Loucy (cell line): ENCODE data around the gene KYAT1.

ENCODE experiments used
- H2AFZ ChIP-seq: fragments of 200-600 bp; sonication (generic); 2 replicates; pipeline ENCODE4 v1.6.0; 2016; ENCODE audit warnings: antibody characterized with exemption, mild to moderate bottlenecking, low read length, moderate library complexity
- H3F3A ChIP-seq: fragments of 200-600 bp; 2 replicates; pipeline ENCODE4 v1.6.0; 2016; ENCODE audit warnings: antibody characterized with exemption, low read depth, mild to moderate bottlenecking
- H3K27me3 ChIP-seq: fragments of 200-600 bp; sonication (generic); 2 replicates; pipeline ENCODE4 v1.6.1; 2014; ENCODE audit warnings: low read length, mild to moderate bottlenecking; ENCODE audit not compliant: insufficient read depth, poor library complexity, severe bottlenecking
- H3K36me3 ChIP-seq: fragments of 200-600 bp; sonication (generic); 2 replicates; pipeline ENCODE4 v1.6.1; 2016; ENCODE audit warnings: low read length; ENCODE audit not compliant: insufficient read depth
- H3K4me1 ChIP-seq: fragments of 200-600 bp; sonication (generic); 2 replicates; pipeline ENCODE4 v1.5.1; 2014; ENCODE audit warnings: low read length, mild to moderate bottlenecking; ENCODE audit not compliant: insufficient read depth, poor library complexity, severe bottlenecking
- H3K4me2 ChIP-seq: fragments of 200-600 bp; sonication (generic); 2 replicates; pipeline ENCODE4 v1.6.0; 2014; ENCODE audit warnings: antibody characterized with exemption, low read length, low read depth, mild to moderate bottlenecking; ENCODE audit not compliant: poor library complexity, severe bottlenecking
- H3K4me3 ChIP-seq: fragments of 200-600 bp; sonication (generic); 2 replicates; pipeline ENCODE4 v1.5.1; 2014; ENCODE audit warnings: low read length, mild to moderate bottlenecking, mixed read lengths; ENCODE audit not compliant: poor library complexity, severe bottlenecking
- H3K79me2 ChIP-seq: fragments of 200-600 bp; sonication (generic); 2 replicates; pipeline ENCODE4 v1.6.1; 2014; ENCODE audit warnings: low read length; ENCODE audit not compliant: insufficient read depth
- H3K9ac ChIP-seq: fragments of 200-600 bp; sonication (generic); 2 replicates; pipeline ENCODE4 v1.6.0; 2014; ENCODE audit warnings: mild to moderate bottlenecking, low read depth, low read length, moderate library complexity; ENCODE audit not compliant: poor library complexity, severe bottlenecking
- H3K9me2 ChIP-seq: fragments of 200-600 bp; sonication (generic); replicated peaks from 2 replicates; pipeline ENCODE4 v1.6.1; 2016; ENCODE audit warnings: low read depth, low read length, mixed read lengths
- H3K9me3 ChIP-seq: fragments of 200-600 bp; sonication (generic); 2 replicates; pipeline ENCODE4 v1.6.1; 2014; ENCODE audit warnings: mild to moderate bottlenecking, antibody characterized with exemption, low read length, low read depth; ENCODE audit not compliant: insufficient read depth
- H4K20me1 ChIP-seq: fragments of 200-600 bp; sonication (generic); 2 replicates; pipeline ENCODE4 v1.6.0; 2014; ENCODE audit warnings: antibody characterized with exemption, low read length, mild to moderate bottlenecking; ENCODE audit not compliant: insufficient read depth, poor library complexity, severe bottlenecking
- EZH2phosphoT487 ChIP-seq: fragments of 200-600 bp; IDR thresholded peaks from 2 replicates; pipeline ENCODE4 v1.6.1; 2018; ENCODE audit warnings: antibody characterized with exemption, mild to moderate bottlenecking, moderate library complexity, borderline replicate concordance
- TF ChIP-seq, protein P1 (sequence below): fragments of 200-600 bp; sonication (generic); conservative IDR thresholded peaks from 2 replicates; pipeline ENCODE4 v1.5.1; 2014; ENCODE audit warnings: mild to moderate bottlenecking, antibody characterized with exemption, low read length

Gene KYAT1

GRCh38 chr9:128819716-128820664 lies 61.8 kb downstream of the KYAT1 start:
- H3K4me2 ChIP-seq = no peak overlapping the region
- H3K9ac ChIP-seq = no peak overlapping the region
- no peak overlapping the region for H3K4me3 ChIP-seq
- no peaks in the 10 kb centered on the region for H3K27me3 ChIP-seq
- no peak overlapping the region for H2AFZ ChIP-seq
- H3K79me2 ChIP-seq = no peaks in the 10 kb centered on the region
- no peaks in the 10 kb centered on the region for H3F3A ChIP-seq
- no peak for TF ChIP-seq EZH2phosphoT487
- TF ChIP-seq, protein P1, sequence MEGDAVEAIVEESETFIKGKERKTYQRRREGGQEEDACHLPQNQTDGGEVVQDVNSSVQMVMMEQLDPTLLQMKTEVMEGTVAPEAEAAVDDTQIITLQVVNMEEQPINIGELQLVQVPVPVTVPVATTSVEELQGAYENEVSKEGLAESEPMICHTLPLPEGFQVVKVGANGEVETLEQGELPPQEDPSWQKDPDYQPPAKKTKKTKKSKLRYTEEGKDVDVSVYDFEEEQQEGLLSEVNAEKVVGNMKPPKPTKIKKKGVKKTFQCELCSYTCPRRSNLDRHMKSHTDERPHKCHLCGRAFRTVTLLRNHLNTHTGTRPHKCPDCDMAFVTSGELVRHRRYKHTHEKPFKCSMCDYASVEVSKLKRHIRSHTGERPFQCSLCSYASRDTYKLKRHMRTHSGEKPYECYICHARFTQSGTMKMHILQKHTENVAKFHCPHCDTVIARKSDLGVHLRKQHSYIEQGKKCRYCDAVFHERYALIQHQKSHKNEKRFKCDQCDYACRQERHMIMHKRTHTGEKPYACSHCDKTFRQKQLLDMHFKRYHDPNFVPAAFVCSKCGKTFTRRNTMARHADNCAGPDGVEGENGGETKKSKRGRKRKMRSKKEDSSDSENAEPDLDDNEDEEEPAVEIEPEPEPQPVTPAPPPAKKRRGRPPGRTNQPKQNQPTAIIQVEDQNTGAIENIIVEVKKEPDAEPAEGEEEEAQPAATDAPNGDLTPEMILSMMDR = no peak
- peaks cover 8% of the 10 kb centered on the region; the same call in 1 of the 2 replicates for H3K36me3 ChIP-seq
- H4K20me1 ChIP-seq = no peaks in the 10 kb centered on the region
- H3K9me3 ChIP-seq = no peaks in the 10 kb centered on the region
- no peaks in the 10 kb centered on the region for H3K9me2 ChIP-seq
- no peaks in the 10 kb centered on the region for H3K4me1 ChIP-seq

DNA sequence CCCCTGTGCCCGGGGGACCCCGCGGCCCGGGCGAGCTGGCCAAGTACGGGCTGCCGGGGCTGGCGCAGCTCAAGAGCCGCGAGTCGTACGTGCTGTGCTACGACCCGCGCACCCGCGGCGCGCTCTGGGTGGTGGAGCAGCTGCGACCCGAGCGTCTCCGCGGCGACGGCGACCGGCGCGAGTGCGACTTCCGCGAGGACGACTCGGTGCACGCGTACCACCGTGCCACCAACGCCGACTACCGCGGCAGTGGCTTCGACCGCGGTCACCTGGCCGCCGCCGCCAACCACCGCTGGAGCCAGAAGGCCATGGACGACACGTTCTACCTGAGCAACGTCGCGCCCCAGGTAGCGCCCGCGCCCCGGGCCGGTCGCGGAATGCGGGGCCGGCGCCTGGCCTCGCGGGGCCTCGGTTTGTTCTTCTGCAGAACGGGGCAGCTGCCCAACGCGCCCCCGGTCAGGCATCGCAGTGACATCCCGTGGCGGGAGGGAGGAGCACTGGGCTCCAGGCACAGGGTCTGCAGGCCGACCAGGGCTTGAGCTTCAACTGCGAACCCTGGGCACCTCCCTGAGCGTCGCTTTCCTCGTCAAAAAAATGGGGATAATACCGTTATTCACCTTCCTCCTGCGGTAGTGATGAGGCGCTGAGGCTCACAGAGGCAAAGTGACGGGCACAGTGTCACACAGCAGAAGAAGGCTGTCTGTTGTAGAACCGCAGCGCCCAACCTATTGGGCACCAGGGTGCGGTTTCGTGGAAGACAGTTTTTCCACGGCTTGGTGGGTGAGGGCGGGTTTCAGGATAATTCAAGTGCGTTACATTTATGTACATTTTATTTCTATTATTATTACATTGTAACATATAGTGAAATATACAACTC lies 62.7 kb downstream of the KYAT1 start:
- Histone ChIP-seq H3K9me2 (no peaks in the 10 kb centered on the region), H3K9ac (peak overlapping the region; percentile 58), H3K4me1 (no peaks in the 10 kb centered on the region), H3K4me3 (peak overlapping the region; percentile 73), H3K9me3 (no peaks in the 10 kb centered on the region), H3K27me3 (no peaks in the 10 kb centered on the region), H3K36me3 (peaks cover 8% of the 10 kb centered on the region; the same call in 1 of the 2 replicates), H4K20me1 (no peaks in the 10 kb centered on the region), H3F3A (no peaks in the 10 kb centered on the region), H3K79me2 (no peaks in the 10 kb centered on the region), H3K4me2 (peak overlapping the region; percentile 63), H2AFZ (no peak overlapping the region)
- TF ChIP-seq EZH2phosphoT487 = no peak
- TF ChIP-seq, protein P1 = no peak

DNA sequence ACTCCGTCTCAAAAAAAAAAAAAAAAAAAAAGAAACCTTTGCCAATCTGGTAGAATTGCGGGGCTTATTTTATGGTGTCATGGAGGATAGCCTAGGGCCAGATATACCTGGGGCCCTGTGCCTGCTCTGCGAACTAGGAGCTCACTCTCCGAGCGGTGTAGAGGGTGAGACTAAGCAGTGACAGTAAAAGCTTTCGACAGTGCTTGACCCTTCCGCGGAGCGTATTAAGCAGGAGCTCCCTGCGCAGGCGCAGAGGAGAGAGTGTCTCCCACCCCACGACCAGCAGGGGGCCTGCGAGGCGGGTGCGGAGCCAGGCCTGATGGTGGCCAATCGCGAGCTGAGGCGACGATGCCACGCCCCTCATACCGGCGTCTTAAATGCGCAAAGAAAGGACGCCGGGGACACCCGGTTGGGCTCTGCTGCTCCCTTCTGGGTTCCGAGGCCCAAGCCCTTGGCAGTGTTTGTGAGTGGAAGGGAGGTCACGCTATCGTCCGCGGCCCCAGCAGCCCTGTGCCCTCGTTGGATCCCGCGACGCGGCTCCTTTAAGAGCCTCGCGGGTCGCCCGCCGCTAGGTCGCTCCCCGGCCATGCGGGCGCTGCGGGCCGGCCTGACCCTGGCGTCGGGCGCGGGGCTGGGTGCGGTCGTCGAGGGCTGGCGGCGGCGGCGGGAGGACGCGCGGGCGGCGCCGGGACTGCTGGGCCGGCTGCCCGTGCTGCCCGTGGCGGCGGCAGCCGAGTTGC lies 63.5 kb downstream of the KYAT1 start, which contains the start of gene ENDOG:
TSS of gene ENDOG (plus strand) at position 402 of the 740 bp plus-strand sequence. CDS start at position 587, 185 bp downstream.
- H3K4me2 ChIP-seq = peak within 1 kb of the TSS; percentile 65
- H3K9me2 ChIP-seq = no peaks in the 10 kb centered on the region
- no peaks in the 10 kb centered on the region for H4K20me1 ChIP-seq
- H3K4me3 ChIP-seq = peak within 1 kb of the TSS; percentile 73
- no peaks in the 10 kb centered on the region for H3K27me3 ChIP-seq
- TF ChIP-seq, protein P1 = peak; percentile 61
- TF ChIP-seq EZH2phosphoT487 = no peak
- no peaks in the 10 kb centered on the region for H3K9me3 ChIP-seq
- H3K4me1 ChIP-seq = no peaks in the 10 kb centered on the region
- peak within 1 kb of the TSS; percentile 58 for H3K9ac ChIP-seq
- H3K36me3 ChIP-seq = peaks cover 8% of the 10 kb centered on the region; the same call in 1 of the 2 replicates
- H2AFZ ChIP-seq = peak within 1 kb of the TSS; percentile 82
- no peaks in the 10 kb centered on the region for H3K79me2 ChIP-seq
- no peaks in the 10 kb centered on the region for H3F3A ChIP-seq
